A204.1 (cell line): ENCODE results near the gene ETFRF1.
A peak's percentile ranks its signal among the peaks of the same experiment; 100 is the strongest.

Experiments
- FAIRE-seq: peaks from 2 replicates; lab custom pipeline; 2012; peaks lifted over from hg19 to GRCh38; lab: Jason Lieb, UNC

Gene ETFRF1

GRCh38 chr12:25213338-25213737 is 18.3 kb downstream of the ETFRF1 start:
- no peak for FAIRE-seq

- FAIRE-seq: no peak
These were observed 41.2 kb downstream of the ETFRF1 start for GRCh38 chr12:25236190-25236589.

GRCh38 chr12:25236626-25237025 is 41.6 kb downstream of the ETFRF1 start:
- no peak for FAIRE-seq

- FAIRE-seq: peak; percentile 98
These were observed 46.4 kb downstream of the ETFRF1 start for GRCh38 chr12:25241167-25242020.

GRCh38 chr12:25242981-25243679 is 48.1 kb downstream of the ETFRF1 start:
- FAIRE-seq: no peak

- no peak for FAIRE-seq
These were observed 48.6 kb downstream of the ETFRF1 start for GRCh38 chr12:25243680-25243990.

- no peak for FAIRE-seq
These were observed 50.5 kb downstream of the ETFRF1 start for GRCh38 chr12:25245491-25245890.

- no peak for FAIRE-seq
These were observed 53.1 kb downstream of the ETFRF1 start for GRCh38 chr12:25248137-25248536.

GRCh38 chr12:25248732-25249131 is 53.7 kb downstream of the ETFRF1 start:
- FAIRE-seq: no peak

GRCh38 chr12:25249931-25250738 is 55.1 kb downstream of the ETFRF1 start:
- no peak for FAIRE-seq

GRCh38 chr12:25250744-25251730 is 56.0 kb downstream of the ETFRF1 start, which contains the start of gene KRAS:
TSS of gene KRAS (minus strand) at chr12:25250929.
- no peak for FAIRE-seq

GRCh38 chr12:25251769-25252168 is 56.7 kb downstream of the ETFRF1 start:
- FAIRE-seq: no peak

- no peak for FAIRE-seq
These were observed 57.9 kb downstream of the ETFRF1 start for GRCh38 chr12:25252946-25253345.

GRCh38 chr12:25253371-25254068 is 58.5 kb downstream of the ETFRF1 start:
- FAIRE-seq: no peak

- FAIRE-seq: no peak
These were observed 59.3 kb downstream of the ETFRF1 start for GRCh38 chr12:25254271-25254880.
